Measurements from ENCODE around the gene ZMYND8. TPM values are rescaled to one million over a fixed set of nuclear protein-coding genes. Genes with fewer than 3 reads are reported as not detected.

ZMYND8 gene
- total and polyA plus RNA-seq, 4 donors = 14.2 to 46.4 (median 30.1) TPM

DNA sequence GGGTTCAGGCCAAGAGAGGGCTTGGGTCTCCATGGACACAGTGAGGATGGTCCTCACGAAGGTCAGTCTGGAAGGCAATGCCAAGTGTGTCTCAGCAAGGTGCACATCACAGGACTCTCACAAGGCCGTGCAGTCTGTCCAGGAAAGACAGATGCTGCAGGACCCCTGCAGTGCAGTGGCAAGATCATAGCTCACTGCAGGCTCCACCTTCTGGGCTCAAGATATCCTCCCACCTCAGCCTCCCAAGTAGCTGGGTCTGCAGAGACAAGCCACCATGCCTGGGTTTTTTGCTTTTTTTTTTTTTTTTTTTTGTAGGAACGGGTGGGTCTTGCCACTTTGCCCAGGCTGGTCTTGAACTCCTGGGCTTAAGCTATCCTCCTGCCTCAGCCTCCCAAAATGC, 26.4 kb downstream of the ZMYND8 start:
- Histone ChIP-seq H3K27ac (ENCODE audit: low read depth in 1 of 2, low read length in 1 of 2) (no peak overlapping the region), H3K4me3 (no peak overlapping the region), H3K4me1 (ENCODE audit: control insufficient read depth in 5 of 5, insufficient read depth in 5 of 5, low read length in 5 of 5) (peaks cover 0 to 31% (median 8%) of the 10 kb centered on the region in 5 donors), H3K9ac (ENCODE audit: insufficient read depth in 1 of 2, low read length in 2 of 2) (no peak overlapping the region), H3K36me3 (ENCODE audit: control insufficient read depth in 4 of 4, insufficient read depth in 4 of 4, low read length in 4 of 4) (peaks cover 0 to 10% (median 2%) of the 10 kb centered on the region in 4 donors), H3K27me3 (ENCODE audit: control insufficient read depth in 3 of 3, insufficient read depth in 3 of 3, low read length in 2 of 3) (no peaks in the 10 kb centered on the region), H3K9me3 (ENCODE audit: control insufficient read depth in 4 of 4, insufficient read depth in 3 of 4, low read length in 3 of 4) (peaks cover 0 to 3% (median 0%) of the 10 kb centered on the region in 4 donors)
- DNase-seq (no peak), ATAC-seq (ENCODE audit: insufficient read depth, low FRiP score) (no peak)
- WGBS, 2 donors = 88 to 91% methylated on average over 3 of the region's 3 CpGs
- TF ChIP-seq CTCF (IDR thresholded peaks at IDR 0.05; ENCODE audit: control extremely low read depth, extremely low read depth) = no peak

GRCh38 chr20:47328129-47328528, 28.4 kb downstream of the ZMYND8 start:
- ATAC-seq (ENCODE audit: insufficient read depth, low FRiP score) (no peak), DNase-seq (no peak)
- no peaks in the 10 kb centered on the region for H3K27me3 ChIP-seq (ENCODE audit: control insufficient read depth in 3 of 3, insufficient read depth in 3 of 3, low read length in 2 of 3)
- no peak for TF ChIP-seq CTCF (IDR thresholded peaks at IDR 0.05; ENCODE audit: control extremely low read depth, extremely low read depth)
- H3K9me3 ChIP-seq (ENCODE audit: control insufficient read depth in 4 of 4, insufficient read depth in 3 of 4, low read length in 3 of 4) = peaks cover 0 to 3% (median 0%) of the 10 kb centered on the region in 4 donors
- no peak overlapping the region for H3K27ac ChIP-seq (ENCODE audit: low read depth in 1 of 2, low read length in 1 of 2)
- 86 to 96% methylated on average over 1 of the region's 1 CpG for WGBS, 2 donors
- H3K4me3 ChIP-seq = no peak overlapping the region
- H3K36me3 ChIP-seq (ENCODE audit: control insufficient read depth in 4 of 4, insufficient read depth in 4 of 4, low read length in 4 of 4) = peaks cover 0 to 10% (median 2%) of the 10 kb centered on the region in 4 donors
- no peak overlapping the region for H3K9ac ChIP-seq (ENCODE audit: insufficient read depth in 1 of 2, low read length in 2 of 2)
- H3K4me1 ChIP-seq (ENCODE audit: control insufficient read depth in 5 of 5, insufficient read depth in 5 of 5, low read length in 5 of 5) = peaks cover 0 to 28% (median 4%) of the 10 kb centered on the region in 5 donors

DNA sequence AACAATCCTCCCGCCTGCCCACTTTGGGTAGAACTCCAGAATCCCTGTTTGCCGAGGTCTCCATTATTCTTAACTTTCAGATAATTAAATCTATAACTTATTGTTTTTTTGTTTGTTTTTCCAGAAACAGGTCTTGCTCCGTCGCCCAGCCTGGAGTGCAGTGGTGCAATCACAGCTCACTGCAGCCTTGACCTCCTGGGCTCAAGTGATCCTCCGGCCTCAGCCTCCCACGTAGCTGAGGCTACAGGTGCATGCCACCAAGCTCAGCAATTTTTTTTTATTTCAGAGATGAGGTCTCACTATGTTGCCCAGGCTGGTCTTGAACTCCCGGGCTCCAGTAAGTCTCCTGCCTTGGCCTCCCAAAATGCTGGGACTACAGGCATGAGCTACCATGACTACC, 28.8 kb downstream of the ZMYND8 start:
- no peak overlapping the region for H3K27ac ChIP-seq (ENCODE audit: low read depth in 1 of 2, low read length in 1 of 2)
- peaks cover 0 to 9% (median 2%) of the 10 kb centered on the region in 4 donors for H3K36me3 ChIP-seq (ENCODE audit: control insufficient read depth in 4 of 4, insufficient read depth in 4 of 4, low read length in 4 of 4)
- ATAC-seq (ENCODE audit: insufficient read depth, low FRiP score) (no peak), DNase-seq (no peak)
- H3K27me3 ChIP-seq (ENCODE audit: control insufficient read depth in 3 of 3, insufficient read depth in 3 of 3, low read length in 2 of 3) = no peaks in the 10 kb centered on the region
- H3K9ac ChIP-seq (ENCODE audit: insufficient read depth in 1 of 2, low read length in 2 of 2) = no peak overlapping the region
- H3K9me3 ChIP-seq (ENCODE audit: control insufficient read depth in 4 of 4, insufficient read depth in 3 of 4, low read length in 3 of 4) = peaks cover 0 to 3% (median 0%) of the 10 kb centered on the region in 4 donors
- no peak overlapping the region for H3K4me3 ChIP-seq
- TF ChIP-seq CTCF (IDR thresholded peaks at IDR 0.05; ENCODE audit: control extremely low read depth, extremely low read depth) = no peak
- peaks cover 0 to 29% (median 4%) of the 10 kb centered on the region in 5 donors for H3K4me1 ChIP-seq (ENCODE audit: control insufficient read depth in 5 of 5, insufficient read depth in 5 of 5, low read length in 5 of 5)
- WGBS, 2 donors = 94 to 98% methylated on average over 7 of the region's 7 CpGs
